ENCODE measurements around the gene WWOX.
"Not testable (repeated sequence)": the region's sequence is repeated elsewhere in the genome, so short reads cannot be mapped to it uniquely, and the experiment has no call there.

WWOX gene

GRCh38 chr16:79212114-79212791 is 1112.8 kb downstream of the WWOX start:
- no peak overlapping the region for H3K4me3 ChIP-seq (replicated peaks in 1 of 2; ENCODE audit: low read depth in 2 of 2, low read length in 2 of 2)
- DNase-seq (ENCODE audit: low read depth in 2 of 2) = no peak
- no peak for TF ChIP-seq CTCF (IDR thresholded peaks at IDR 0.05; ENCODE audit: low read depth, low read length)

GRCh38 chr16:79213214-79213613 is 1113.8 kb downstream of the WWOX start:
- H3K4me3 ChIP-seq (replicated peaks in 1 of 2; ENCODE audit: low read depth in 2 of 2, low read length in 2 of 2) = no peak overlapping the region
- TF ChIP-seq CTCF (IDR thresholded peaks at IDR 0.05; ENCODE audit: low read depth, low read length) = no peak
- DNase-seq (ENCODE audit: low read depth in 2 of 2) = no peak

- no peak for TF ChIP-seq CTCF (IDR thresholded peaks at IDR 0.05; ENCODE audit: low read depth, low read length)
- DNase-seq (ENCODE audit: low read depth in 2 of 2) = no peak
- H3K4me3 ChIP-seq (replicated peaks in 1 of 2; ENCODE audit: low read depth in 2 of 2, low read length in 2 of 2) = no peak overlapping the region
Observed at GRCh38 chr16:79215289-79215688, 1115.8 kb downstream of the WWOX start.

GRCh38 chr16:79217375-79218011 is 1118.0 kb downstream of the WWOX start:
- H3K4me3 ChIP-seq (replicated peaks in 1 of 2; ENCODE audit: low read depth in 2 of 2, low read length in 2 of 2) = no peak overlapping the region
- DNase-seq (ENCODE audit: low read depth in 2 of 2) = no peak
- no peak for TF ChIP-seq CTCF (IDR thresholded peaks at IDR 0.05; ENCODE audit: low read depth, low read length)

- no peak for DNase-seq (ENCODE audit: low read depth in 2 of 2)
- H3K4me3 ChIP-seq (replicated peaks in 1 of 2; ENCODE audit: low read depth in 2 of 2, low read length in 2 of 2) = no peak overlapping the region
- TF ChIP-seq CTCF (IDR thresholded peaks at IDR 0.05; ENCODE audit: low read depth, low read length) = no peak
Observed at GRCh38 chr16:79218351-79218750, 1118.9 kb downstream of the WWOX start.

- DNase-seq (ENCODE audit: low read depth in 2 of 2); H3K4me3 ChIP-seq (replicated peaks in 1 of 2; ENCODE audit: low read depth in 2 of 2, low read length in 2 of 2): not testable (repeated sequence)
Observed at GRCh38 chr16:79225994-79226393, 1126.5 kb downstream of the WWOX start.

- H3K4me3 ChIP-seq (replicated peaks in 1 of 2; ENCODE audit: low read depth in 2 of 2, low read length in 2 of 2) = no peak overlapping the region
- DNase-seq (ENCODE audit: low read depth in 2 of 2) = no peak
- TF ChIP-seq CTCF (IDR thresholded peaks at IDR 0.05; ENCODE audit: low read depth, low read length) = no peak
Observed at GRCh38 chr16:79229361-79229760, 1129.9 kb downstream of the WWOX start.

GRCh38 chr16:79245700-79246099 is 1146.2 kb downstream of the WWOX start:
- DNase-seq (ENCODE audit: low read depth in 2 of 2); H3K4me3 ChIP-seq (replicated peaks in 1 of 2; ENCODE audit: low read depth in 2 of 2, low read length in 2 of 2): not testable (repeated sequence)
